KMS-11 (cell line): ENCODE measurements around the gene C9orf50.

Experiments
- H2AFZ ChIP-seq: fragments of 200-600 bp; sonication (generic); 2 replicates; pipeline ENCODE4 v1.6.1; 2016; ENCODE audit warnings: antibody characterized with exemption, mixed run types, low read depth
- H3K27ac ChIP-seq: fragments of 200-600 bp; sonication (generic); 2 replicates; pipeline ENCODE4 v1.6.1; 2016; ENCODE audit warnings: mild to moderate bottlenecking, mixed run types
- H3K27me3 ChIP-seq: fragments of 200-600 bp; sonication (generic); 2 replicates; pipeline ENCODE4 v1.6.1; 2017; ENCODE audit warnings: mild to moderate bottlenecking, low read depth, mixed run types, moderate library complexity; ENCODE audit not compliant: insufficient read depth
- H3K36me3 ChIP-seq: fragments of 200-600 bp; sonication (generic); 2 replicates; pipeline ENCODE4 v1.6.1; 2017; ENCODE audit warnings: mild to moderate bottlenecking, mixed run types; ENCODE audit not compliant: insufficient read depth
- H3K4me1 ChIP-seq: fragments of 200-600 bp; sonication (generic); 2 replicates; pipeline ENCODE4 v1.6.1; 2016; ENCODE audit warnings: mild to moderate bottlenecking, low read depth, mixed run types; ENCODE audit not compliant: poor library complexity, severe bottlenecking
- H3K4me2 ChIP-seq: fragments of 200-600 bp; sonication (generic); 2 replicates; pipeline ENCODE4 v1.7.0; 2016; ENCODE audit warnings: mild to moderate bottlenecking, mixed run types
- H3K4me3 ChIP-seq: fragments of 200-600 bp; sonication (generic); IDR thresholded peaks from 2 replicates; pipeline ENCODE4 v1.6.1; 2017; ENCODE audit warnings: low read depth, low read length, mixed read lengths; ENCODE audit not compliant: insufficient read depth
- H3K79me2 ChIP-seq: fragments of 200-600 bp; sonication (generic); 2 replicates; pipeline ENCODE4 v1.6.1; 2016; ENCODE audit warnings: low read depth, mixed run types; ENCODE audit not compliant: insufficient read depth
- H3K9ac ChIP-seq: fragments of 200-600 bp; sonication (generic); 2 replicates; pipeline ENCODE4 v1.6.1; 2016; ENCODE audit warnings: mild to moderate bottlenecking, mixed run types
- H4K20me1 ChIP-seq: fragments of 200-600 bp; sonication (generic); 2 replicates; pipeline ENCODE4 v1.6.1; 2016; ENCODE audit warnings: mild to moderate bottlenecking, mixed run types; ENCODE audit not compliant: insufficient read depth
- TF ChIP-seq, protein P1 (sequence below): fragments of 200-600 bp; sonication (generic); conservative IDR thresholded peaks from 2 replicates; pipeline ENCODE4 v1.6.1; 2017; ENCODE audit warnings: low read depth, mild to moderate bottlenecking, antibody characterized with exemption, low read length, moderate library complexity, mixed read lengths

The C9orf50 gene

DNA sequence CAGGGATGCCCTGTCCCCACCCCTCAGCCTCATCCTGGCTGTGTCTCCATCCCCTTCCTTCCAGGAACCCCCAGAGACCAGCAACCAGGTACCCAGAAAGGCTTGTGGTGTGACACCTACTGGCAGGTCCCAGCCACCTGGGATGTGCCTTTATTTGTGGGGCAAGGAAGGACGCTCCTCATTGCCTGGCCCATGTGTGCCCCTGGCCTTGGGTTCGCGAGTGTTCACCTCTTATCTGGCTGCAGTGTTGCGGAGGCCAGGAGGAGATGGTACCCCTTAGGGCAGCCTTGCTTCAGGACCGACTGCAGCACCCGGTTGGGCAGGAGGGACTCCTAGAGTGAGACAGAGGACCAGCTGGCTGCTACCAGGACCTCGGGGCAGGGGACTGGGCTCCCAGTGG is 8.8 kb downstream of the C9orf50 start:
- TF ChIP-seq, protein P1, sequence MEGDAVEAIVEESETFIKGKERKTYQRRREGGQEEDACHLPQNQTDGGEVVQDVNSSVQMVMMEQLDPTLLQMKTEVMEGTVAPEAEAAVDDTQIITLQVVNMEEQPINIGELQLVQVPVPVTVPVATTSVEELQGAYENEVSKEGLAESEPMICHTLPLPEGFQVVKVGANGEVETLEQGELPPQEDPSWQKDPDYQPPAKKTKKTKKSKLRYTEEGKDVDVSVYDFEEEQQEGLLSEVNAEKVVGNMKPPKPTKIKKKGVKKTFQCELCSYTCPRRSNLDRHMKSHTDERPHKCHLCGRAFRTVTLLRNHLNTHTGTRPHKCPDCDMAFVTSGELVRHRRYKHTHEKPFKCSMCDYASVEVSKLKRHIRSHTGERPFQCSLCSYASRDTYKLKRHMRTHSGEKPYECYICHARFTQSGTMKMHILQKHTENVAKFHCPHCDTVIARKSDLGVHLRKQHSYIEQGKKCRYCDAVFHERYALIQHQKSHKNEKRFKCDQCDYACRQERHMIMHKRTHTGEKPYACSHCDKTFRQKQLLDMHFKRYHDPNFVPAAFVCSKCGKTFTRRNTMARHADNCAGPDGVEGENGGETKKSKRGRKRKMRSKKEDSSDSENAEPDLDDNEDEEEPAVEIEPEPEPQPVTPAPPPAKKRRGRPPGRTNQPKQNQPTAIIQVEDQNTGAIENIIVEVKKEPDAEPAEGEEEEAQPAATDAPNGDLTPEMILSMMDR, result no peak
- Histone ChIP-seq H3K27ac (no peak overlapping the region), H3K27me3 (no peaks in the 10 kb centered on the region), H4K20me1 (no peaks in the 10 kb centered on the region), H3K4me1 (peaks cover 27% of the 10 kb centered on the region), H3K4me2 (no peak overlapping the region), H2AFZ (no peak overlapping the region), H3K4me3 (no peak overlapping the region), H3K36me3 (no peaks in the 10 kb centered on the region), H3K9ac (no peak overlapping the region), H3K79me2 (no peaks in the 10 kb centered on the region)

GRCh38 chr9:129611307-129611800 is 9.5 kb downstream of the C9orf50 start:
- Histone ChIP-seq H3K4me1 (peaks cover 27% of the 10 kb centered on the region), H3K27ac (no peak overlapping the region), H3K4me2 (peak overlapping the region; percentile 78), H3K27me3 (no peaks in the 10 kb centered on the region), H3K4me3 (no peak overlapping the region), H2AFZ (peak overlapping the region; percentile 60), H3K36me3 (no peaks in the 10 kb centered on the region), H3K9ac (peak overlapping the region; percentile 94; the same call in 1 of the 2 replicates), H3K79me2 (no peaks in the 10 kb centered on the region), H4K20me1 (no peaks in the 10 kb centered on the region)
- TF ChIP-seq, protein P1, result no peak

DNA sequence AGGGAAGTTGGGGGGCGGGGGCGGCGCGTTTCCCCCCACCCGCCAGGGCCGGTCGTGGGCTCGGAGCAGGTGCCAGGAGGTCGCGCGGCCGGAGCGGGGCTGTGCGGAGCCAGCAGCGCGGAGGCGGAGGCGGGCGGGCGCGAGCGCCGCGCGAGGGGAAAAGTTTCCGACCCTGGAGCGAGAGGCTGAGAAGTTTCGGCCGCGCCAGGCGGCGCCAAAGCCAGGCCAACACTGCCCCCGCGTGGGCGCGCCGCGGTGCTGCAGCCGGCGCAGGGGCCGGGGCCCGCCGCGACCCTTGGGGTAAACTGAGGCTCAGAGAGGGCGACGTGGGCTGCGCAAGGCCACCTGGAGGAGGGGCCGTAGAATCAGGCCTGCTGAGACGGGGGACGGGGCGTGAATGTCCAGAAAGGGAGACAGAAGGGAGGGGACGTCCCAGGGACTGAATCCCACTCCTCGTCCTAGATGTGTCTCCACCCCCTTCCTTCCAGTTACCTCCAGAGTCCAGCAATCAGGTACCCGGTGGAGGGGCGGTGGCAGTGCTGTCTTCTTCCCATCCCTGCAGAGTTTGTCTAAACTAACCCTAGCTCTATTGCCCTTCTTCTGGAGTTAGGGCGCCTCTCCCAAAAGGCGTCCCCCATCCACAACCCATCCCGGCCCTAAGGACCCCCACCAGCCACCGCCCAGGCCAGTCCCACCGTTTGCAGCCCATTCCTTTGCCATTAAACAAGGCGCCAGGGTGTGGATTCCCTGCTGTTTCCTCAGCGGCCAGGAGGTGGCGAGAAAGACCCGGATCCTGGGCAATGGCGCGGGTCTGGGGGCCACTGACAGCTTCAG is 10.2 kb downstream of the C9orf50 start:
- Histone ChIP-seq H3K79me2 (no peaks in the 10 kb centered on the region), H3K4me2 (peak overlapping the region; percentile 78), H3K27me3 (no peaks in the 10 kb centered on the region), H3K4me1 (peaks cover 27% of the 10 kb centered on the region), H4K20me1 (no peaks in the 10 kb centered on the region), H3K9ac (peak overlapping the region; percentile 94), H3K4me3 (no peak overlapping the region), H3K36me3 (no peaks in the 10 kb centered on the region), H3K27ac (peak overlapping the region; percentile 78), H2AFZ (peak overlapping the region; percentile 60)
- TF ChIP-seq, protein P1, result peak; percentile 87

DNA sequence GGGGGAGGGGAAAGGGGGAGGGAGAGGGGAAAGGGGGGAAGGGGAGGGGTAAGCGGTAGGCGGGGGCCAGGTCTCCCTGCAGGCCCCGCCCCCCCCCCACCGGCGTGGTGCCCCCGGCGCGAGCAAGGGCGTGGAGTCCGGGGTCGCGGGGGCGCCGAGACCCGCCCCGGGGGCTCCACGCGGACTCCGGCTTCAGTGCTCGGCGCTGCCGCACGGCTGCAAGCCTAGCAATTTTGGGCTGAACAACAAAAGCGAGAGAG is 10.8 kb downstream of the C9orf50 start:
- no peak overlapping the region for H3K4me3 ChIP-seq
- peak overlapping the region; percentile 78 for H3K4me2 ChIP-seq
- peak overlapping the region; percentile 60 for H2AFZ ChIP-seq

More for the DNA sequence above, 10.8 kb downstream of the C9orf50 start:
- Histone ChIP-seq H4K20me1 (no peaks in the 10 kb centered on the region), H3K27me3 (no peaks in the 10 kb centered on the region), H3K27ac (peak overlapping the region; percentile 78), H3K36me3 (no peaks in the 10 kb centered on the region), H3K4me1 (peaks cover 27% of the 10 kb centered on the region), H3K9ac (peak overlapping the region; percentile 94), H3K79me2 (no peaks in the 10 kb centered on the region)
- TF ChIP-seq, protein P1, result no peak
